GM11168 (cell line): ENCODE measurements around the gene CSAG3.

Experiments
- in situ Hi-C: fragments of 300-500 bp; cut with MboI; formaldehyde crosslinking; loops from one replicate; pipeline ENCODE4 v1.12.0; 2022; ENCODE audit warnings: low sequenced_read_pairs; ENCODE audit not compliant: unreplicated experiment

The CSAG3 gene

GRCh38 chrX:152806035-152806434, 47.0 kb downstream of the CSAG3 start:
- in situ Hi-C loops: no loop called here
